B cell (primary cell): Measurements from ENCODE around the gene CCDC85B. TPM values are rescaled to one million over a fixed set of nuclear protein-coding genes. Genes with fewer than 3 reads are reported as not detected.
A peak's percentile ranks its signal among the peaks of the same experiment; 100 is the strongest.

Source experiments
- ATAC-seq: fragments of 200-7000 bp; cut with Tn5 transposase; one replicate; pipeline ENCODE4 v1.10.0; 2021; ENCODE audit warnings: low read depth, mild to moderate bottlenecking, moderate number of reproducible peaks, moderate library complexity
- CTCF ChIA-PET: fragments of 350-600 bp; sonication (Branson Sonifier 250); formaldehyde crosslinking; loops from one replicate; lab custom pipeline; 2021; ENCODE audit warnings: antibody characterized with exemption, inconsistent platforms; lab: Charles Lee
- POLR2A ChIA-PET: fragments of 350-600 bp; sonication (Branson Sonifier 250); formaldehyde crosslinking; loops from one replicate; lab custom pipeline; 2021; ENCODE audit warnings: antibody characterized with exemption; lab: Charles Lee
- DNase-seq: peaks from one replicate; pipeline ENCODE4 v3.0.0; 2013
- H2AFZ ChIP-seq: 2 replicates; pipeline ENCODE4 v1.6.1; 2012; ENCODE audit warnings: mild to moderate bottlenecking, low read depth, low read length; ENCODE audit not compliant: insufficient read depth, poor library complexity, severe bottlenecking
- H3K27ac ChIP-seq, 2 donors: 1 replicate in 1 of 2; 2 replicates in 1 of 2; pipeline ENCODE4 v1.5.1; 2012 to 2013; ENCODE audit warnings: low read length in 2 of 2, mild to moderate bottlenecking in 2 of 2, moderate library complexity in 1 of 2
- H3K27me3 ChIP-seq, 4 experiments: fragments of 200-600 bp in 1 of 4; sonication (generic) in 1 of 4; replicated peaks in 1 of 4; 1 replicate in 2 of 4; 2 replicates in 2 of 4; pipeline versions ENCODE4 v1.6.1 to v1.7.0; 2013 to 2016; ENCODE audit warnings: low read length in 3 of 4, mild to moderate bottlenecking in 2 of 4, mixed read lengths in 1 of 4, moderate library complexity in 1 of 4; ENCODE audit not compliant: insufficient read depth in 4 of 4, control insufficient read depth in 3 of 4; ENCODE audit errors: control extremely low read depth in 1 of 4
- H3K36me3 ChIP-seq, 2 experiments: replicated peaks in 1 of 2; 1 replicate in 1 of 2; 2 replicates in 1 of 2; pipeline versions ENCODE4 v1.6.1 to v1.7.1; 2013; ENCODE audit warnings: low read length in 1 of 2; ENCODE audit not compliant: insufficient read depth in 2 of 2, control insufficient read depth in 1 of 2; ENCODE audit errors: control extremely low read depth in 1 of 2, extremely low read depth in 1 of 2
- H3K4me1 ChIP-seq, 2 donors: fragments of 200-600 bp in 1 of 2; sonication (generic) in 1 of 2; 1 replicate in 1 of 2; 2 replicates in 1 of 2; pipeline versions ENCODE4 v1.5.1 to v1.6.1; 2013 to 2017; ENCODE audit warnings: low read length in 2 of 2; ENCODE audit not compliant: control insufficient read depth in 2 of 2, insufficient read depth in 2 of 2
- H3K4me2 ChIP-seq: replicated peaks from 2 replicates; pipeline ENCODE3; 2012; ENCODE audit warnings: mild to moderate bottlenecking, low read depth, low read length; ENCODE audit not compliant: poor library complexity, severe bottlenecking
- H3K4me3 ChIP-seq, 5 experiments: fragments of 200-600 bp in 1 of 5; sonication (generic) in 1 of 5; 1 replicate in 3 of 5; 2 replicates in 2 of 5; pipeline versions ENCODE4 v1.5.1 to v1.7.0; 2011 to 2016; ENCODE audit warnings: low read length in 4 of 5, mild to moderate bottlenecking in 4 of 5, low read depth in 2 of 5, control low read depth in 1 of 5, moderate library complexity in 1 of 5; ENCODE audit not compliant: insufficient read depth in 1 of 5; ENCODE audit errors: control extremely low read depth in 1 of 5, extremely low read depth in 1 of 5
- H3K79me2 ChIP-seq: fragments of 200-600 bp; sonication (generic); one replicate; pipeline ENCODE4 v1.6.0; 2016; ENCODE audit warnings: low read length; ENCODE audit not compliant: control insufficient read depth, insufficient read depth
- H3K9ac ChIP-seq: fragments of 200-600 bp; sonication (generic); 2 replicates; pipeline ENCODE4 v1.6.1; 2017; ENCODE audit warnings: mild to moderate bottlenecking, low read length, moderate library complexity
- H3K9me3 ChIP-seq, 3 donors: one replicate each; pipeline versions ENCODE4 v1.6.1 to v1.7.1; 2013; ENCODE audit warnings: low read length in 2 of 3; ENCODE audit not compliant: control insufficient read depth in 2 of 3, insufficient read depth in 1 of 3; ENCODE audit errors: control extremely low read depth in 1 of 3
- H4K20me1 ChIP-seq: 2 replicates; pipeline ENCODE4 v1.6.0; 2012; ENCODE audit warnings: mild to moderate bottlenecking, low read length; ENCODE audit not compliant: insufficient read depth, control insufficient read depth, poor library complexity, severe bottlenecking
- H3K27ac Mint-ChIP-seq: one replicate; pipeline ENCODE4 v1.8.0; 2021; ENCODE audit warnings: mixed read lengths
- H3K27me3 Mint-ChIP-seq: one replicate; pipeline ENCODE4 v1.8.0; 2021; ENCODE audit warnings: mixed read lengths
- H3K4me1 Mint-ChIP-seq: one replicate; pipeline ENCODE4 v1.8.0; 2021; ENCODE audit warnings: mixed read lengths
- H3K4me3 Mint-ChIP-seq: one replicate; pipeline ENCODE4 v1.8.0; 2021; ENCODE audit warnings: mixed read lengths
- H3K9me3 Mint-ChIP-seq: one replicate; pipeline ENCODE4 v1.8.0; 2022; ENCODE audit warnings: mixed read lengths; ENCODE audit not compliant: insufficient read depth
- EZH2 ChIP-seq: IDR thresholded peaks from 2 replicates; pipeline ENCODE4 v1.6.1; 2012; ENCODE audit warnings: borderline replicate concordance, low read depth, mild to moderate bottlenecking, moderate library complexity, low read length; ENCODE audit not compliant: insufficient read depth, poor library complexity, severe bottlenecking
- WGBS: methylation state at CpG from one replicate; pipeline ENCODE4 v1.1.5; 2013; ENCODE audit warnings: missing lambda C conversion rate; ENCODE audit not compliant: insufficient coverage; 5-methylcytosine and 5-hydroxymethylcytosine counted together
- intact Hi-C: fragments of 100-400 bp; cut with micrococcal nuclease; formaldehyde crosslinking; loops from one replicate; pipeline ENCODE4 v1.10.0; 2022
- polyA plus RNA-seq: library from polyadenylated mRNA; depleted of rRNA; stranded (reverse); fragments of >200 nt; gene quantifications from 2 replicates; pipeline ENCODE4 v1.2.3, GENCODE V29; 2012
- total RNA-seq, 2 donors: library from RNA; stranded (reverse); fragments of 120-200 nt in 1 of 2; gene quantifications; 1 replicate in 1 of 2; 2 replicates in 1 of 2; pipeline versions ENCODE4 v1.2.3 to v1.2.4, GENCODE V29; 2013 to 2022
- TF ChIP-seq, protein P1 (sequence below): fragments of 200-600 bp; IDR thresholded peaks from one replicate; pipeline ENCODE4 v1.8.0; 2022; ENCODE audit warnings: antibody characterized with exemption, mild to moderate bottlenecking

Gene CCDC85B
- total and polyA plus RNA-seq, 2 donors (not counting 1 experiment from before 2014, with no cell fraction given) = 18.2 to 39.5 TPM

DNA sequence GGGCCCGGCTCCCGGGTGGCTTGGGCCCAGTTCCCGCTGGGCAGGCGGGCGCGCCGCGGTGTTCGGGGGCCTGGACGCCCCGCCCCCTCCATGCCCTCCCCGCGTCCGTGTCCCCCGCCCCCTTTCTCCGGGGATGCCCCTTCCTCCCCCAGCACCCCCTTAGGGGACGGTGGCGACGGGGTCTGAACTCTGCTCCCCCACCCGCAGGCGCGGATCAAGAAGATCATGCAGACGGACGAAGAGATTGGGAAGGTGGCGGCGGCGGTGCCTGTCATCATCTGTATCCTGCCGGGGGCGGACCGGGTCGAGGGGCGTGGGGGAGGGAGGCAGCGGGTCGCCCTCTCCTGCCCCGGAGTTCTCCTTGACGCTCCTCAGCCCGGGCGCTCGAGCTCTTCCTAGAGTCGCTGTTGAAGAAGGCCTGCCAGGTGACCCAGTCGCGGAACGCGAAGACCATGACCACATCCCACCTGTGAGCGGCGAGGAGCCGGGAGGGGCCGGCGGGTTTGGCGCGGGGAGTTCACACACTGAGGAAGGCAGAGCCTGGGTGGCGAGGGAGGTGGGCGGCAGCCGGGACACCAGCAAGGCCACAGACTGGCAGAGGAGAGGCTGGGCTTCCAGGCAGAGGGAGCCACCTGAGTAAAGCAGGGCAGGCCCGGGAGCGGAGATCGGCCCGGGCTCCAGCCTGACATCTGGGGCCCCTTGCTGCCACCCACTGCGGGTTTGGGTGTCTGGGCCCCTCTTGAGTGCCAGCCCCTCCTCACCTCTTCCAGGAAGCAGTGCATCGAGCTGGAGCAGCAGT, 29.3 kb downstream of the CCDC85B start:
- peak overlapping the region; percentile 89 for H3K27ac Mint-ChIP-seq
- no peaks in the 10 kb centered on the region for H3K27me3 ChIP-seq
- H3K27ac ChIP-seq = peak overlapping the region; percentile 52
- H4K20me1 ChIP-seq = peaks cover 4% of the 10 kb centered on the region
- H3K4me2 ChIP-seq = peak overlapping the region; percentile 89
- DNase-seq (no peak), ATAC-seq (peak; percentile 48)
- H3K9me3 Mint-ChIP-seq = no peaks in the 10 kb centered on the region
- peak overlapping the region; percentile 81 for H2AFZ ChIP-seq
- ChIA-PET CTCF (interaction anchor here (1.3 kb wide), 1 partner anchor 31 kb away, joined by 4 read pairs; the partner anchor contains the start of gene FIBP), POLR2A (interaction anchor here (2.1 to 2.5 kb wide), 2 partner anchors 29 to 31 kb away, joined by 9 to 13 read pairs; partner anchors contain the start of genes CCDC85B and FIBP)
- no peaks in the 10 kb centered on the region for H3K9me3 ChIP-seq
- H3K4me1 ChIP-seq = peaks cover 19 to 47% of the 10 kb centered on the region in 2 donors
- H3K4me3 ChIP-seq = peak overlapping the region; percentile 35 to 85 (median 74)
- H3K9ac ChIP-seq = peak overlapping the region; percentile 70
- WGBS = under 1% methylated on average over 48 of the region's 60 CpGs
- H3K36me3 ChIP-seq = peaks cover 6 to 20% of the 10 kb centered on the region in 2 experiments
- no peaks in the 10 kb centered on the region for H3K27me3 Mint-ChIP-seq
- H3K79me2 ChIP-seq = peaks cover 38% of the 10 kb centered on the region
- intact Hi-C loops = loop anchor here (1.0 to 2.0 kb wide), 7 partner anchors 9 to 257 kb away; partner anchors contain the start of genes BANF1, CFL1, EIF1AD and FIBP
- H3K4me1 Mint-ChIP-seq = peaks cover 41% of the 10 kb centered on the region
- peak overlapping the region; percentile 95 for H3K4me3 Mint-ChIP-seq
- no peak for TF ChIP-seq EZH2
- TF ChIP-seq, protein P1, sequence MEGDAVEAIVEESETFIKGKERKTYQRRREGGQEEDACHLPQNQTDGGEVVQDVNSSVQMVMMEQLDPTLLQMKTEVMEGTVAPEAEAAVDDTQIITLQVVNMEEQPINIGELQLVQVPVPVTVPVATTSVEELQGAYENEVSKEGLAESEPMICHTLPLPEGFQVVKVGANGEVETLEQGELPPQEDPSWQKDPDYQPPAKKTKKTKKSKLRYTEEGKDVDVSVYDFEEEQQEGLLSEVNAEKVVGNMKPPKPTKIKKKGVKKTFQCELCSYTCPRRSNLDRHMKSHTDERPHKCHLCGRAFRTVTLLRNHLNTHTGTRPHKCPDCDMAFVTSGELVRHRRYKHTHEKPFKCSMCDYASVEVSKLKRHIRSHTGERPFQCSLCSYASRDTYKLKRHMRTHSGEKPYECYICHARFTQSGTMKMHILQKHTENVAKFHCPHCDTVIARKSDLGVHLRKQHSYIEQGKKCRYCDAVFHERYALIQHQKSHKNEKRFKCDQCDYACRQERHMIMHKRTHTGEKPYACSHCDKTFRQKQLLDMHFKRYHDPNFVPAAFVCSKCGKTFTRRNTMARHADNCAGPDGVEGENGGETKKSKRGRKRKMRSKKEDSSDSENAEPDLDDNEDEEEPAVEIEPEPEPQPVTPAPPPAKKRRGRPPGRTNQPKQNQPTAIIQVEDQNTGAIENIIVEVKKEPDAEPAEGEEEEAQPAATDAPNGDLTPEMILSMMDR = no peak

DNA sequence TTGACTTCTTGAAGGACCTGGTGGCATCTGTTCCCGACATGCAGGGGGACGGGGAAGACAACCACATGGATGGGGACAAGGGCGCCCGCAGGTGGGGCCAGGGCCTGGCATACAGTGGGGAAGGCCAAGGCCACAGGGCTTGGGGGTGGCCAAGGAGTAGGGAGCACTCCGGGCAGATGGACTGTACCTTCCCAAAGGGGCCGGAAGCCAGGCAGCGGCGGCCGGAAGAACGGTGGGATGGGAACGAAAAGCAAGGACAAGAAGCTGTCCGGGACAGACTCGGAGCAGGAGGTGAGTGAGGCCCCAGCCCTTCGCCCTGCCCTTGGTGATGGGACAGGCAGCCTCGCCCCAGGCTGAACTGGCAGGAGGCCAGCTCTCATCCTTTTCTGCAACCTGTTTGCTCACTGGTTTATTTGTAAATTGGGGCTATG, 29.9 kb downstream of the CCDC85B start:
- peak overlapping the region in 1 of 2 donors; percentile 52 for H3K27ac ChIP-seq
- POLR2A ChIA-PET = no interaction called here

More for the DNA sequence above, 29.9 kb downstream of the CCDC85B start:
- no peaks in the 10 kb centered on the region for H3K27me3 ChIP-seq
- 81% methylated on average over 15 of the region's 15 CpGs for WGBS
- DNase-seq (no peak), ATAC-seq (no peak)
- intact Hi-C loops = no loop called here
- H3K4me3 ChIP-seq = peak overlapping the region in 4 of 5 experiments; percentile 69 to 85 (median 77)
- peaks cover 35% of the 10 kb centered on the region for H3K4me1 Mint-ChIP-seq
- no peaks in the 10 kb centered on the region for H3K27me3 Mint-ChIP-seq
- H3K36me3 ChIP-seq = peaks cover 6 to 20% of the 10 kb centered on the region in 2 experiments
- H2AFZ ChIP-seq = peak overlapping the region; percentile 81
- H3K9ac ChIP-seq = peak overlapping the region; percentile 70
- H3K79me2 ChIP-seq = peaks cover 38% of the 10 kb centered on the region
- CTCF ChIA-PET = interaction anchor here (1.3 kb wide), 1 partner anchor 32 kb away, joined by 4 read pairs; the partner anchor contains the start of gene FIBP
- H3K4me2 ChIP-seq = peak overlapping the region; percentile 89
- H4K20me1 ChIP-seq = peaks cover 4% of the 10 kb centered on the region
- no peaks in the 10 kb centered on the region for H3K9me3 Mint-ChIP-seq
- H3K4me3 Mint-ChIP-seq = peak overlapping the region; percentile 95
- H3K27ac Mint-ChIP-seq = peak overlapping the region; percentile 89
- TF ChIP-seq, protein P1 = no peak
- no peak for TF ChIP-seq EZH2
- H3K4me1 ChIP-seq = peaks cover 19 to 41% of the 10 kb centered on the region in 2 donors
- no peaks in the 10 kb centered on the region for H3K9me3 ChIP-seq
